Astrocyte (in vitro differentiated cells and primary cell): ENCODE measurements around the gene DSG1.

Experiments used
- CTCF ChIP-seq: IDR thresholded peaks from 2 replicates; pipeline ENCODE4 v1.5.1; 2011; ENCODE audit warnings: low read depth, mild to moderate bottlenecking, inconsistent platforms, low read length, moderate library complexity; ENCODE audit not compliant: insufficient read depth
- EZH2 ChIP-seq: IDR thresholded peaks from 2 replicates; pipeline ENCODE4 v1.6.1; 2012; ENCODE audit warnings: mild to moderate bottlenecking, low read length, inconsistent platforms; ENCODE audit not compliant: insufficient read depth

- TF ChIP-seq CTCF (no peak), EZH2 (no peak)
Measured at GRCh38 chr18:31329787-31330438, 12.0 kb downstream of the DSG1 start.
